Astrocyte (in vitro differentiated cells and primary cell): ENCODE results near the gene MAP7D1. TPM values are rescaled to one million over a fixed set of nuclear protein-coding genes. Genes with fewer than 3 reads are reported as not detected.

Experiments
- DNase-seq: peaks from one replicate; pipeline ENCODE4 v3.0.0-alpha.2; 2010; ENCODE audit warnings: low read depth
- FAIRE-seq: peaks from 2 replicates; lab custom pipeline; 2011; peaks lifted over from hg19 to GRCh38; lab: Jason Lieb, UNC
- H2AFZ ChIP-seq: 2 replicates; pipeline ENCODE4 v1.6.0; 2012; ENCODE audit warnings: low read depth, low read length, inconsistent platforms
- H3K27ac ChIP-seq: 2 replicates; pipeline ENCODE4 v1.5.1; 2011; ENCODE audit warnings: low read depth, low read length, inconsistent platforms
- H3K27me3 ChIP-seq: 2 replicates; pipeline ENCODE4 v1.6.0; 2011; ENCODE audit warnings: low read length, inconsistent platforms; ENCODE audit not compliant: insufficient read depth
- H3K36me3 ChIP-seq: 2 replicates; pipeline ENCODE4 v1.5.1; 2011; ENCODE audit warnings: low read length, inconsistent platforms; ENCODE audit not compliant: insufficient read depth
- H3K4me1 ChIP-seq: 2 replicates; pipeline ENCODE4 v1.5.1; 2011; ENCODE audit warnings: low read length, inconsistent platforms; ENCODE audit not compliant: insufficient read depth
- H3K4me2 ChIP-seq: 2 replicates; pipeline ENCODE4 v1.6.0; 2012; ENCODE audit warnings: low read length, inconsistent platforms
- H3K4me3 ChIP-seq: 2 replicates; pipeline ENCODE4 v1.5.1; 2011; ENCODE audit warnings: low read depth, mild to moderate bottlenecking, low read length, inconsistent platforms; ENCODE audit not compliant: insufficient read depth
- H3K79me2 ChIP-seq: 2 replicates; pipeline ENCODE4 v1.6.0; 2012; ENCODE audit warnings: mild to moderate bottlenecking, low read length, inconsistent platforms; ENCODE audit not compliant: insufficient read depth
- H3K9ac ChIP-seq: 2 replicates; pipeline ENCODE4 v1.6.0; 2012; ENCODE audit warnings: mild to moderate bottlenecking, low read length, inconsistent platforms
- H3K9me3 ChIP-seq: 2 replicates; pipeline ENCODE4 v1.5.1; 2012; ENCODE audit warnings: low read depth, mild to moderate bottlenecking, low read length, inconsistent platforms; ENCODE audit not compliant: insufficient read depth
- H4K20me1 ChIP-seq: 2 replicates; pipeline ENCODE4 v1.6.0; 2012; ENCODE audit warnings: low read length, inconsistent platforms; ENCODE audit not compliant: insufficient read depth
- H3K27ac Mint-ChIP-seq: one replicate; pipeline ENCODE4 v1.8.0; 2021; ENCODE audit warnings: mild to moderate bottlenecking, mixed read lengths; ENCODE audit not compliant: unreplicated experiment
- H3K27me3 Mint-ChIP-seq: one replicate; pipeline ENCODE4 v1.8.0; 2021; ENCODE audit warnings: low read depth, mixed read lengths; ENCODE audit not compliant: unreplicated experiment
- H3K36me3 Mint-ChIP-seq: one replicate; pipeline ENCODE4 v1.8.0; 2021; ENCODE audit warnings: low read depth, mixed read lengths; ENCODE audit not compliant: unreplicated experiment
- H3K4me1 Mint-ChIP-seq: one replicate; pipeline ENCODE4 v1.8.0; 2021; ENCODE audit warnings: low read depth, mixed read lengths; ENCODE audit not compliant: unreplicated experiment
- H3K4me3 Mint-ChIP-seq: one replicate; pipeline ENCODE4 v1.8.0; 2021; ENCODE audit warnings: mild to moderate bottlenecking, moderate library complexity, mixed read lengths; ENCODE audit not compliant: unreplicated experiment
- H3K9me3 Mint-ChIP-seq: one replicate; pipeline ENCODE4 v1.8.0; 2021; ENCODE audit warnings: mild to moderate bottlenecking, mixed read lengths; ENCODE audit not compliant: unreplicated experiment
- CTCF ChIP-seq: IDR thresholded peaks from 2 replicates; pipeline ENCODE4 v1.5.1; 2011; ENCODE audit warnings: low read depth, mild to moderate bottlenecking, inconsistent platforms, low read length, moderate library complexity; ENCODE audit not compliant: insufficient read depth
- EZH2 ChIP-seq: IDR thresholded peaks from 2 replicates; pipeline ENCODE4 v1.6.1; 2012; ENCODE audit warnings: mild to moderate bottlenecking, low read length, inconsistent platforms; ENCODE audit not compliant: insufficient read depth
- total RNA-seq: library from RNA; stranded (reverse); gene quantifications from 2 replicates; pipeline ENCODE4 v1.2.1, GENCODE V29; 2021

MAP7D1 gene
- total RNA-seq, 1 donor from 2014 or later = 271 TPM

- DNase-seq (no peak), FAIRE-seq (no peak)
- Histone ChIP-seq H3K9ac (no peak overlapping the region), H3K4me1 (peaks cover 14% of the 10 kb centered on the region), H3K27ac (no peak overlapping the region), H3K36me3 (peaks cover 36% of the 10 kb centered on the region), H3K27me3 (no peaks in the 10 kb centered on the region), H3K79me2 (peaks cover 35% of the 10 kb centered on the region), H3K4me3 (no peak overlapping the region), H4K20me1 (peaks cover 58% of the 10 kb centered on the region), H3K9me3 (no peaks in the 10 kb centered on the region), H3K4me2 (no peak overlapping the region), H2AFZ (no peak overlapping the region)
- TF ChIP-seq CTCF (no peak), EZH2 (no peak)
- Mint-ChIP-seq H3K9me3 (no peaks in the 10 kb centered on the region), H3K4me3 (no peak overlapping the region), H3K27me3 (no peaks in the 10 kb centered on the region), H3K27ac (no peak overlapping the region), H3K36me3 (peaks cover 30% of the 10 kb centered on the region), H3K4me1 (peaks cover 13% of the 10 kb centered on the region)
These were observed 23.2 kb downstream of the MAP7D1 start for GRCh38 chr1:36179220-36179600.

GRCh38 chr1:36182734-36183133 lies 26.8 kb downstream of the MAP7D1 start:
- Mint-ChIP-seq H3K4me3 (no peak overlapping the region), H3K9me3 (no peaks in the 10 kb centered on the region), H3K36me3 (peaks cover 29% of the 10 kb centered on the region), H3K27me3 (no peaks in the 10 kb centered on the region), H3K27ac (no peak overlapping the region), H3K4me1 (peaks cover 8% of the 10 kb centered on the region)
- Histone ChIP-seq H4K20me1 (peaks cover 26% of the 10 kb centered on the region), H3K27me3 (no peaks in the 10 kb centered on the region), H3K36me3 (peaks cover 23% of the 10 kb centered on the region), H3K79me2 (peaks cover 4% of the 10 kb centered on the region), H3K9me3 (no peaks in the 10 kb centered on the region), H3K4me1 (peaks cover 5% of the 10 kb centered on the region), H2AFZ (no peak overlapping the region), H3K27ac (no peak overlapping the region), H3K9ac (no peak overlapping the region), H3K4me3 (no peak overlapping the region), H3K4me2 (no peak overlapping the region)
- no peak for DNase-seq
- FAIRE-seq = no peak
- TF ChIP-seq EZH2 (no peak), CTCF (no peak)

- H3K9ac ChIP-seq = no peak overlapping the region
- no peaks in the 10 kb centered on the region for H3K27me3 Mint-ChIP-seq
- no peaks in the 10 kb centered on the region for H3K9me3 Mint-ChIP-seq
- H3K36me3 ChIP-seq = peaks cover 23% of the 10 kb centered on the region
- no peak overlapping the region for H2AFZ ChIP-seq
- H4K20me1 ChIP-seq = peaks cover 25% of the 10 kb centered on the region
- no peak for FAIRE-seq
- H3K79me2 ChIP-seq = peaks cover 4% of the 10 kb centered on the region
- H3K4me1 Mint-ChIP-seq = peaks cover 12% of the 10 kb centered on the region
- TF ChIP-seq CTCF (no peak), EZH2 (no peak)
- no peak overlapping the region for H3K4me2 ChIP-seq
- H3K4me3 ChIP-seq = no peak overlapping the region
- H3K4me3 Mint-ChIP-seq = no peak overlapping the region
- H3K36me3 Mint-ChIP-seq = peaks cover 29% of the 10 kb centered on the region
- peak overlapping the region; percentile 16 for H3K27ac Mint-ChIP-seq
- no peak for DNase-seq
- peaks cover 11% of the 10 kb centered on the region for H3K4me1 ChIP-seq
- H3K9me3 ChIP-seq = no peaks in the 10 kb centered on the region
- no peaks in the 10 kb centered on the region for H3K27me3 ChIP-seq
- no peak overlapping the region for H3K27ac ChIP-seq
These were observed 27.4 kb downstream of the MAP7D1 start for GRCh38 chr1:36183309-36183856.
